LNCaP clone FGC (cell line): Measurements from ENCODE around the gene FLYWCH1.
"Not testable (repeated sequence)": the region's sequence is repeated elsewhere in the genome, so short reads cannot be mapped to it uniquely, and the experiment has no call there.

ENCODE experiments used
- DNase-seq: peaks from one replicate; pipeline ENCODE4 v3.0.0-alpha.2; 2011; ENCODE audit warnings: low read depth
- H3K4me3 ChIP-seq: 2 replicates; pipeline ENCODE4 v1.5.1; 2011; ENCODE audit warnings: mild to moderate bottlenecking, low read depth, low read length, control low read depth
- TF ChIP-seq, protein P1 (sequence below): IDR thresholded peaks from 2 replicates; pipeline ENCODE4 v1.5.1; 2012; ENCODE audit warnings: mild to moderate bottlenecking; ENCODE audit not compliant: control insufficient read depth, insufficient read depth; ENCODE audit errors: extremely low read depth

Gene FLYWCH1

DNA sequence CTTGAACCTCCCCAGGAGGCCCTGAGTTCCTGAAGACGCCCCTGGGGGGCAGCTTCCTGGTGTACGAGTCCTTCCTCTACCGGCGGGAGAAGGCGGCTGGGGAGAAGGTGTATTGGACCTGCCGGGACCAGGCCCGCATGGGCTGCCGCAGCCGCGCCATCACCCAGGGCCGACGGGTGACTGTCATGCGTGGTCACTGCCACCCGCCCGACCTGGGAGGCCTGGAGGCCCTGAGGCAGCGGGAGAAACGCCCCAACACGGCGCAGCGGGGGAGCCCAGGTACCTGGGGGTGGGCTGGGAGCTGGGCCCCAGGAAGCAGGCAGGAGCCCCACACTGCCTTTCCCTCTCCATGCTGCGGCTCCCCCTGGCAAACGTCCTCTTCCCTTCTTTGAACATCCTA lies 22.0 kb downstream of the FLYWCH1 start:
- DNase-seq, result no peak
- TF ChIP-seq, protein P1, sequence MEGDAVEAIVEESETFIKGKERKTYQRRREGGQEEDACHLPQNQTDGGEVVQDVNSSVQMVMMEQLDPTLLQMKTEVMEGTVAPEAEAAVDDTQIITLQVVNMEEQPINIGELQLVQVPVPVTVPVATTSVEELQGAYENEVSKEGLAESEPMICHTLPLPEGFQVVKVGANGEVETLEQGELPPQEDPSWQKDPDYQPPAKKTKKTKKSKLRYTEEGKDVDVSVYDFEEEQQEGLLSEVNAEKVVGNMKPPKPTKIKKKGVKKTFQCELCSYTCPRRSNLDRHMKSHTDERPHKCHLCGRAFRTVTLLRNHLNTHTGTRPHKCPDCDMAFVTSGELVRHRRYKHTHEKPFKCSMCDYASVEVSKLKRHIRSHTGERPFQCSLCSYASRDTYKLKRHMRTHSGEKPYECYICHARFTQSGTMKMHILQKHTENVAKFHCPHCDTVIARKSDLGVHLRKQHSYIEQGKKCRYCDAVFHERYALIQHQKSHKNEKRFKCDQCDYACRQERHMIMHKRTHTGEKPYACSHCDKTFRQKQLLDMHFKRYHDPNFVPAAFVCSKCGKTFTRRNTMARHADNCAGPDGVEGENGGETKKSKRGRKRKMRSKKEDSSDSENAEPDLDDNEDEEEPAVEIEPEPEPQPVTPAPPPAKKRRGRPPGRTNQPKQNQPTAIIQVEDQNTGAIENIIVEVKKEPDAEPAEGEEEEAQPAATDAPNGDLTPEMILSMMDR, result no peak
- H3K4me3 ChIP-seq, result no peak overlapping the region

DNA sequence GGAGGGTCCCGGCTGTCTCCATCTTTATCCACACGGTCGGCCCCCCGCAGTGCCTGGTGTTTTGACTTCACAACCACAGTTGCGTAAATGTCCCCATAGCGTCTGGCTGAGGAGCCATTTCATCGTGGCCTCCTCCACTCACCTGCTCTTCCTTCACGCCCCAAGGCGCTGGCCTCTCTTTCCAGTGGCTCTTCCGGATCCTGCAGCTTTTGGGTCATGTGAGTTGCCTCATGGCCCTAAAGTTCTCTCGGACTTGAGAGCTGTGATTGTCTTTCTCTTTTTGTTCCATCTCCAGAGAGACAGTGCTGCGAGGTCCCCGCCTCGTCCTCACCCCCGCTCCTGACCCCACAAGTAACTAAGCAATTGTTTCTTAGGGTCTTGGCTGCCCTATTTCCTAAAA lies 22.7 kb downstream of the FLYWCH1 start:
- DNase-seq, result no peak
- TF ChIP-seq, protein P1, result no peak
- no peak overlapping the region for H3K4me3 ChIP-seq

- H3K4me3 ChIP-seq, result no peak overlapping the region
- TF ChIP-seq, protein P1, result no peak
- DNase-seq, result no peak
Observed at GRCh38 chr16:2936436-2937011, 24.8 kb downstream of the FLYWCH1 start.

- TF ChIP-seq, protein P1, result no peak
- no peak for DNase-seq
- H3K4me3 ChIP-seq, result no peak overlapping the region
Observed at GRCh38 chr16:2937170-2937569, 25.4 kb downstream of the FLYWCH1 start.

DNA sequence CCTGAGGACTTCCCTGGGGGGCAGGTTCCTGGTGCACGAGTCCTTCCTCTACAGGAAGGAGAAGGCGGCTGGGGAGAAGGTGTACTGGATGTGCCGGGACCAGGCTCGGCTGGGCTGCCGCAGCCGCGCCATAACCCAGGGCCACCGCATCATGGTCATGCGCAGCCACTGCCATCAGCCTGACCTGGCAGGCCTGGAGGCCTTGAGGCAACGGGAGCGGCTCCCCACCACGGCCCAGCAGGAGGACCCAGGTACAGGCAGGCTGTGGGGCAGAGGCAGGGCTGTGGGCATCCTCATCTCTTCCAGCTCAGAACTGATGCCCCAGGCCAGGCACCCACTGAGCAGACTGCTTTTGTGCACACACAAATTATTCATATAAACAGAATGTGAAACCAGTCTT lies 26.5 kb downstream of the FLYWCH1 start:
- no peak overlapping the region for H3K4me3 ChIP-seq
- no peak for DNase-seq
- TF ChIP-seq, protein P1, result no peak

DNA sequence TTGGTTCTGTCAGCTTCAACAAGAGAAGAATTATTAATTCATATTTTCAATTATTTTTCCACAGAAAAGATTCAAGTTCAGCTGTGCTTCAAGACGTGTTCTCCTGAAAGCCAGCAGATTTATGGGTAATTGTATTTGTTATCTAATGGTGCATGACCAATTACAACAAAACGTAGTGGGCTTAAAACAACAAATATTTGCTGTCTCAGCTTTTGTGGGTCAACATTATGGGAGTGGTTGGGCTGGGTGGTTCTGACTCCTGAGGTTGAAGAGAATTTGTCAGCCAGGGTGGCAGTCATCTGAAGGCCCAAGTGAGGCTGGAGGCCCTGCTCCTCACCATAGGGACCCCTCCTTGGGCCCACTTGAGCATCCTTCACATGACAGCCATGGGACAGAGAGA lies 28.2 kb downstream of the FLYWCH1 start:
- DNase-seq, result no peak
- TF ChIP-seq, protein P1, result no peak
- no peak overlapping the region for H3K4me3 ChIP-seq

DNA sequence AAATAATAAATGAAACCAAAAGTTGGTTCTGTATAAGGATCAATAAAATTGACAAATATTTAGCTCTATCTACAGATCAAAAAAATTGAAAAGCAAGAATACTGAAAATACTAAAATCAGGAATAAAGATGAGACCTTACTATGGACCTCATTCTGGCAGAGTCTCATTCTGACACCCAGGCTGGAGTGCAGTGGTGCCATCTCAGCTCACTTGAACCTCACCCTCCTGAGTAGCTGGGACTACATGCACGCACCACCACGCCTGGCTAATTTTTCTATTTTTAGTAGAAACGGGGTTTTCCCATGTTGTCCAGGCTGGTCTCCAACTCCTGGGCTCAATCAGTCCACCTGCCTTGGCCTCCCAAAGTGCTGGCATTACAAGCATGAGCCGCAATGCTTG lies 30.3 kb downstream of the FLYWCH1 start:
- TF ChIP-seq, protein P1, result no peak
- DNase-seq, result no peak
- H3K4me3 ChIP-seq, result no peak overlapping the region

- H3K4me3 ChIP-seq, DNase-seq: not testable (repeated sequence)
Observed at GRCh38 chr16:2943716-2944115, 32.0 kb downstream of the FLYWCH1 start.
